CD14-positive monocyte (primary cell): ENCODE data around the gene KLF15. TPM values are rescaled to one million over a fixed set of nuclear protein-coding genes. Genes with fewer than 3 reads are reported as not detected.

Experiments used
- DNase-seq, 3 donors: peaks; one replicate each; pipeline ENCODE4 v3.0.0-alpha.2; 2011 to 2022
- H2AFZ ChIP-seq: 2 replicates; pipeline ENCODE4 v1.6.0; 2012; ENCODE audit warnings: mild to moderate bottlenecking, low read depth, low read length, inconsistent platforms; ENCODE audit not compliant: insufficient read depth, poor library complexity, severe bottlenecking
- H3K27ac ChIP-seq, 2 donors: 1 replicate in 1 of 2; 2 replicates in 1 of 2; pipeline ENCODE4 v1.5.1; 2012 to 2013; ENCODE audit warnings: low read length in 2 of 2, control low read depth in 1 of 2, inconsistent platforms in 1 of 2, low read depth in 1 of 2, mild to moderate bottlenecking in 1 of 2
- H3K27me3 ChIP-seq, 2 donors: one replicate each; pipeline versions ENCODE4 v1.6.0 to v1.6.1; 2011 to 2013; ENCODE audit warnings: low read length in 2 of 2; ENCODE audit not compliant: control insufficient read depth in 2 of 2, insufficient read depth in 2 of 2
- H3K36me3 ChIP-seq, 2 donors: replicated peaks in 1 of 2; 1 replicate in 1 of 2; 2 replicates in 1 of 2; pipeline versions ENCODE4 v1.5.1 to v1.6.1; 2012 to 2013; ENCODE audit warnings: low read length in 2 of 2, control low read depth in 1 of 2, inconsistent platforms in 1 of 2, mild to moderate bottlenecking in 1 of 2; ENCODE audit not compliant: insufficient read depth in 2 of 2, control insufficient read depth in 1 of 2
- H3K4me1 ChIP-seq, 2 donors: 1 replicate in 1 of 2; 2 replicates in 1 of 2; pipeline versions ENCODE4 v1.5.1 to v1.6.1; 2012 to 2013; ENCODE audit warnings: low read length in 2 of 2, control low read depth in 1 of 2, inconsistent platforms in 1 of 2, mild to moderate bottlenecking in 1 of 2, moderate library complexity in 1 of 2; ENCODE audit not compliant: insufficient read depth in 2 of 2, control insufficient read depth in 1 of 2
- H3K4me2 ChIP-seq: replicated peaks from 2 replicates; pipeline ENCODE3; 2012; ENCODE audit warnings: low read length, moderate library complexity, mild to moderate bottlenecking; ENCODE audit not compliant: poor library complexity, severe bottlenecking; ENCODE audit errors: extremely low read depth
- H3K4me3 ChIP-seq, 3 experiments: fragments of 200-600 bp in 1 of 3; sonication (generic) in 1 of 3; replicated peaks in 1 of 3; 1 replicate in 2 of 3; 2 replicates in 1 of 3; pipeline ENCODE4 v1.5.1; 2011 to 2013; ENCODE audit warnings: low read length in 3 of 3, mild to moderate bottlenecking in 3 of 3, control low read depth in 2 of 3, low read depth in 2 of 3, inconsistent platforms in 1 of 3, moderate library complexity in 1 of 3
- H3K79me2 ChIP-seq: 2 replicates; pipeline ENCODE4 v1.6.0; 2012; ENCODE audit warnings: mild to moderate bottlenecking, control low read depth, inconsistent platforms, low read length, moderate library complexity; ENCODE audit not compliant: insufficient read depth
- H3K9ac ChIP-seq: 2 replicates; pipeline ENCODE4 v1.6.0; 2017; ENCODE audit warnings: low read length, mild to moderate bottlenecking; ENCODE audit not compliant: insufficient read depth, poor library complexity, severe bottlenecking
- H3K9me3 ChIP-seq, 2 donors: replicated peaks in 1 of 2; 1 replicate in 1 of 2; 2 replicates in 1 of 2; pipeline versions ENCODE4 v1.5.1 to v1.6.1; 2012 to 2013; ENCODE audit warnings: low read length in 2 of 2, control low read depth in 1 of 2; ENCODE audit not compliant: control insufficient read depth in 1 of 2, insufficient read depth in 1 of 2
- H4K20me1 ChIP-seq: 2 replicates; pipeline ENCODE4 v1.6.0; 2012; ENCODE audit warnings: mild to moderate bottlenecking, low read length, control low read depth, moderate library complexity; ENCODE audit not compliant: insufficient read depth
- H3K27ac Mint-ChIP-seq, 7 donors: one replicate each; pipeline ENCODE4 v1.8.0; 2020; ENCODE audit warnings: mild to moderate bottlenecking in 7 of 7, mixed read lengths in 7 of 7, moderate library complexity in 6 of 7, inconsistent platforms in 2 of 7
- H3K27me3 Mint-ChIP-seq, 3 donors: one replicate each; pipeline ENCODE4 v1.8.0; 2021 to 2022; ENCODE audit warnings: low read depth in 3 of 3, mild to moderate bottlenecking in 3 of 3, mixed read lengths in 3 of 3, moderate library complexity in 3 of 3, inconsistent platforms in 1 of 3
- H3K36me3 Mint-ChIP-seq, 2 donors: one replicate each; pipeline ENCODE4 v1.8.0; 2020; ENCODE audit warnings: mixed read lengths in 2 of 2, inconsistent platforms in 1 of 2, mild to moderate bottlenecking in 1 of 2
- H3K4me1 Mint-ChIP-seq: one replicate; pipeline ENCODE4 v1.8.0; 2020; ENCODE audit warnings: mild to moderate bottlenecking, mixed read lengths
- H3K4me3 Mint-ChIP-seq, 2 donors: one replicate each; pipeline ENCODE4 v1.8.0; 2020; ENCODE audit warnings: mild to moderate bottlenecking in 2 of 2, mixed read lengths in 2 of 2, moderate library complexity in 1 of 2
- H3K9me3 Mint-ChIP-seq, 7 donors: one replicate each; pipeline ENCODE4 v1.8.0; 2020 to 2022; ENCODE audit warnings: mixed read lengths in 7 of 7, mild to moderate bottlenecking in 6 of 7, moderate library complexity in 6 of 7, inconsistent platforms in 2 of 7
- CTCF ChIP-seq: fragments of 200-600 bp; IDR thresholded peaks from one replicate; pipeline ENCODE4 v1.8.0; 2022; ENCODE audit warnings: antibody characterized with exemption, mild to moderate bottlenecking
- WGBS: methylation state at CpG from one replicate; pipeline ENCODE4 v1.1.5; 2013; ENCODE audit warnings: missing lambda C conversion rate; ENCODE audit not compliant: insufficient coverage; 5-methylcytosine and 5-hydroxymethylcytosine counted together
- intact Hi-C, 2 donors: fragments of 100-400 bp; cut with micrococcal nuclease; formaldehyde crosslinking; loops; one replicate each; pipeline versions ENCODE4 v1.15.0 to v1.15.1; 2023
- polyA plus RNA-seq, 3 donors: library from polyadenylated mRNA; depleted of rRNA in 1 of 3; unstranded in 2 of 3; stranded (reverse) in 1 of 3; fragments of 300-500 nt in 2 of 3; fragments of >200 nt in 1 of 3; fragmentation: Illumina TruSeq in 2 of 3; gene quantifications; 1 replicate in 2 of 3; 2 replicates in 1 of 3; pipeline ENCODE4 v1.2.3, GENCODE V29; 2012 to 2021

Gene KLF15
- polyA plus RNA-seq, 3 donors, result not detected

- TF ChIP-seq CTCF, result no peak
- Histone ChIP-seq H3K36me3 (no peaks in the 10 kb centered on the region), H3K9ac (no peak overlapping the region), H4K20me1 (no peaks in the 10 kb centered on the region), H3K4me2 (no peak overlapping the region), H3K27me3 (no peaks in the 10 kb centered on the region), H3K79me2 (no peaks in the 10 kb centered on the region), H3K9me3 (peaks cover 20 to 37% of the 10 kb centered on the region in 2 donors), H3K4me1 (peaks cover 5 to 6% of the 10 kb centered on the region in 2 donors), H3K4me3 (no peak overlapping the region), H3K27ac (no peak overlapping the region), H2AFZ (no peak overlapping the region)
- peaks cover 9 to 13% (median 12%) of the 10 kb centered on the region in 3 donors for H3K27me3 Mint-ChIP-seq
- H3K36me3 Mint-ChIP-seq, result peaks cover 0 to 2% of the 10 kb centered on the region in 2 donors
- 85% methylated on average over 5 of the region's 8 CpGs for WGBS
- no peak for DNase-seq
- H3K4me1 Mint-ChIP-seq, result peaks cover 7% of the 10 kb centered on the region
- peaks cover 19 to 40% (median 31%) of the 10 kb centered on the region in 7 donors for H3K9me3 Mint-ChIP-seq
- H3K27ac Mint-ChIP-seq, result no peak overlapping the region
- H3K4me3 Mint-ChIP-seq, result no peak overlapping the region
- intact Hi-C loops, result no loop called here
Observed at GRCh38 chr3:126401611-126402160, 44.5 kb upstream of the KLF15 start.

- no peaks in the 10 kb centered on the region for H3K36me3 ChIP-seq
- no peak for TF ChIP-seq CTCF
- intact Hi-C loops, result loop anchor here in 1 of 2 donors (10.0 kb wide), 1 partner anchor 475 kb away; no protein-coding TSS in a partner anchor
- H3K27ac Mint-ChIP-seq, result peak overlapping the region in 5 of 7 donors; percentile 9 to 80 (median 78)
- H3K27me3 Mint-ChIP-seq, result peaks cover 20 to 25% (median 23%) of the 10 kb centered on the region in 3 donors
- peaks cover 7% of the 10 kb centered on the region for H3K4me1 Mint-ChIP-seq
- H3K79me2 ChIP-seq, result no peaks in the 10 kb centered on the region
- H3K4me1 ChIP-seq, result peaks cover 5 to 6% of the 10 kb centered on the region in 2 donors
- WGBS, result 100% methylated on average over 1 of the region's 4 CpGs
- H3K27me3 ChIP-seq, result peaks cover 6 to 17% of the 10 kb centered on the region in 2 donors
- no peak overlapping the region for H3K4me2 ChIP-seq
- H4K20me1 ChIP-seq, result no peaks in the 10 kb centered on the region
- H3K36me3 Mint-ChIP-seq, result peaks cover 0 to 2% of the 10 kb centered on the region in 2 donors
- H3K9ac ChIP-seq, result no peak overlapping the region
- H2AFZ ChIP-seq, result no peak overlapping the region
- peak overlapping the region in 1 of 2 donors; percentile 43 for H3K27ac ChIP-seq
- no peak for DNase-seq
- peaks cover 19 to 40% (median 31%) of the 10 kb centered on the region in 7 donors for H3K9me3 Mint-ChIP-seq
- H3K4me3 ChIP-seq, result no peak overlapping the region
- H3K9me3 ChIP-seq, result peaks cover 20 to 37% of the 10 kb centered on the region in 2 donors
- no peak overlapping the region for H3K4me3 Mint-ChIP-seq
Observed at GRCh38 chr3:126399756-126400155, 42.5 kb upstream of the KLF15 start.
